Liver (tissue), 9 donors: ENCODE results near the gene SHB. TPM values are rescaled to one million over a fixed set of nuclear protein-coding genes. Genes with fewer than 3 reads are reported as not detected.

ENCODE experiments used
- DNase-seq: peaks from one replicate; pipeline ENCODE4 v3.0.0-alpha.2; 2017; ENCODE audit warnings: low spot score
- H3K27ac ChIP-seq, 2 donors: one replicate each; pipeline ENCODE4 v1.7.0; 2013; ENCODE audit warnings: inconsistent platforms in 2 of 2, low read length in 2 of 2, control low read depth in 1 of 2, low read depth in 1 of 2, mild to moderate bottlenecking in 1 of 2
- H3K27me3 ChIP-seq, 4 donors: one replicate each; pipeline versions ENCODE4 v1.6.1 to v1.7.0; 2013; ENCODE audit warnings: low read length in 3 of 4, inconsistent platforms in 1 of 4, mild to moderate bottlenecking in 1 of 4, moderate library complexity in 1 of 4; ENCODE audit not compliant: control insufficient read depth in 4 of 4, insufficient read depth in 4 of 4
- H3K36me3 ChIP-seq, 4 donors: one replicate each; pipeline versions ENCODE4 v1.6.1 to v1.7.0; 2013; ENCODE audit warnings: low read length in 3 of 4, mild to moderate bottlenecking in 3 of 4, low read depth in 1 of 4, moderate library complexity in 1 of 4; ENCODE audit not compliant: control insufficient read depth in 4 of 4, insufficient read depth in 3 of 4
- H3K4me1 ChIP-seq, 4 donors: one replicate each; pipeline versions ENCODE4 v1.6.1 to v1.7.0; 2013; ENCODE audit warnings: low read length in 3 of 4, mild to moderate bottlenecking in 3 of 4, moderate library complexity in 1 of 4; ENCODE audit not compliant: control insufficient read depth in 4 of 4, insufficient read depth in 4 of 4
- H3K4me3 ChIP-seq, 3 donors: one replicate each; pipeline versions ENCODE4 v1.6.1 to v1.7.0; 2013; ENCODE audit warnings: low read length in 3 of 3, control low read depth in 1 of 3, low read depth in 1 of 3, mild to moderate bottlenecking in 1 of 3
- H3K9ac ChIP-seq, 2 donors: one replicate each; pipeline ENCODE4 v1.7.0; 2013; ENCODE audit warnings: low read length in 2 of 2, mild to moderate bottlenecking in 2 of 2, moderate library complexity in 2 of 2, control low read depth in 1 of 2, low read depth in 1 of 2
- H3K9me3 ChIP-seq, 4 donors: one replicate each; pipeline versions ENCODE4 v1.6.1 to v1.7.0; 2013; ENCODE audit warnings: low read length in 3 of 4; ENCODE audit not compliant: control insufficient read depth in 4 of 4
- EGR1 ChIP-seq, 2 donors: IDR thresholded peaks; 2 replicates each; pipeline ENCODE4 v1.6.1; 2016 to 2018; ENCODE audit warnings: antibody characterized with exemption in 2 of 2, low read depth in 2 of 2
- FOXA1 ChIP-seq: IDR thresholded peaks from 2 replicates; pipeline ENCODE4 v1.6.1; 2016; ENCODE audit warnings: antibody characterized with exemption
- FOXA2 ChIP-seq: IDR thresholded peaks from 2 replicates; pipeline ENCODE4 v1.6.1; 2016; ENCODE audit warnings: antibody characterized with exemption
- GABPA ChIP-seq, 2 donors: IDR thresholded peaks in 1 of 2; conservative IDR thresholded peaks in 1 of 2; 2 replicates each; pipeline ENCODE4 v1.6.1; 2016; ENCODE audit warnings: antibody characterized with exemption in 2 of 2, mild to moderate bottlenecking in 1 of 2, moderate library complexity in 1 of 2
- HNF4A ChIP-seq, 2 donors: conservative IDR thresholded peaks; 2 replicates each; pipeline ENCODE4 v1.6.1; 2016; ENCODE audit warnings: antibody characterized with exemption in 2 of 2, mild to moderate bottlenecking in 2 of 2
- JUND ChIP-seq, 2 donors: IDR thresholded peaks; 2 replicates each; pipeline ENCODE4 v1.6.1; 2016; ENCODE audit warnings: antibody characterized with exemption in 2 of 2
- NR2F2 ChIP-seq: IDR thresholded peaks from 2 replicates; pipeline ENCODE4 v1.6.1; 2016; ENCODE audit warnings: antibody characterized with exemption
- RAD21 ChIP-seq, 2 donors: IDR thresholded peaks; 2 replicates each; pipeline ENCODE4 v1.6.1; 2016; ENCODE audit warnings: antibody characterized with exemption in 2 of 2, mild to moderate bottlenecking in 2 of 2
- RXRA ChIP-seq, 2 donors: IDR thresholded peaks; 2 replicates each; pipeline ENCODE4 v1.6.1; 2017 to 2018; ENCODE audit warnings: antibody characterized with exemption in 2 of 2, mild to moderate bottlenecking in 1 of 2
- SP1 ChIP-seq: IDR thresholded peaks from 2 replicates; pipeline ENCODE4 v1.6.1; 2018; ENCODE audit warnings: antibody characterized with exemption, mild to moderate bottlenecking
- TAF1 ChIP-seq: conservative IDR thresholded peaks from 2 replicates; pipeline ENCODE4 v1.6.1; 2016; ENCODE audit warnings: antibody characterized with exemption, mild to moderate bottlenecking
- YY1 ChIP-seq: IDR thresholded peaks from 2 replicates; pipeline ENCODE4 v1.6.1; 2016; ENCODE audit warnings: antibody characterized with exemption, mild to moderate bottlenecking
- WGBS: extraction: QIAGEN DNeasy Blood & Tissue Kit; methylation state at CpG from one replicate; pipeline ENCODE4 v1.1.7; 2013; 5-methylcytosine and 5-hydroxymethylcytosine counted together
- polyA plus RNA-seq, 2 donors: library from polyadenylated mRNA; stranded (reverse) in 1 of 2; unstranded in 1 of 2; fragments of 200-250 nt in 1 of 2; fragments of >200 nt in 1 of 2; fragmentation: Nextera tagmentation in 1 of 2; extraction: Ambion mirVana in 1 of 2; gene quantifications; one replicate each; pipeline versions ENCODE4 v1.2.1 to v1.2.3, GENCODE V29; 2013 to 2015
- total RNA-seq, 2 donors: library from RNA; depleted of rRNA; stranded (reverse); fragments of >200 nt; gene quantifications; one replicate each; pipeline ENCODE4 v1.2.3, GENCODE V29; 2014
- TF ChIP-seq, protein P1 (sequence below): IDR thresholded peaks from 2 replicates; pipeline ENCODE4 v1.6.1; 2016; ENCODE audit warnings: antibody characterized with exemption
- TF ChIP-seq, protein P2 (sequence below): IDR thresholded peaks from 2 replicates; pipeline ENCODE4 v1.6.1; 2016; ENCODE audit warnings: antibody characterized with exemption
- TF ChIP-seq, protein P3 (sequence below): IDR thresholded peaks from 2 replicates; pipeline ENCODE4 v1.6.1; 2016; ENCODE audit warnings: antibody characterized with exemption
- TF ChIP-seq, protein P4 (sequence below): IDR thresholded peaks from 2 replicates; pipeline ENCODE4 v1.6.1; 2016; ENCODE audit warnings: antibody characterized with exemption, mild to moderate bottlenecking
- TF ChIP-seq, protein P5 (sequence below): fragments of 150-350 bp; IDR thresholded peaks from 2 replicates; pipeline ENCODE4 v1.5.1; 2017; ENCODE audit warnings: improper control_type of control experiment, low read depth, low read length; ENCODE audit not compliant: missing input control
- donor health status: healthy.
- donor health status: healthy.
- donor health status: healthy.
- donor health status: healthy.
- donor health status: healthy.

Gene SHB
- total and polyA plus RNA-seq, 4 donors: 3.4 to 17.3 (median 7.0) TPM

DNA sequence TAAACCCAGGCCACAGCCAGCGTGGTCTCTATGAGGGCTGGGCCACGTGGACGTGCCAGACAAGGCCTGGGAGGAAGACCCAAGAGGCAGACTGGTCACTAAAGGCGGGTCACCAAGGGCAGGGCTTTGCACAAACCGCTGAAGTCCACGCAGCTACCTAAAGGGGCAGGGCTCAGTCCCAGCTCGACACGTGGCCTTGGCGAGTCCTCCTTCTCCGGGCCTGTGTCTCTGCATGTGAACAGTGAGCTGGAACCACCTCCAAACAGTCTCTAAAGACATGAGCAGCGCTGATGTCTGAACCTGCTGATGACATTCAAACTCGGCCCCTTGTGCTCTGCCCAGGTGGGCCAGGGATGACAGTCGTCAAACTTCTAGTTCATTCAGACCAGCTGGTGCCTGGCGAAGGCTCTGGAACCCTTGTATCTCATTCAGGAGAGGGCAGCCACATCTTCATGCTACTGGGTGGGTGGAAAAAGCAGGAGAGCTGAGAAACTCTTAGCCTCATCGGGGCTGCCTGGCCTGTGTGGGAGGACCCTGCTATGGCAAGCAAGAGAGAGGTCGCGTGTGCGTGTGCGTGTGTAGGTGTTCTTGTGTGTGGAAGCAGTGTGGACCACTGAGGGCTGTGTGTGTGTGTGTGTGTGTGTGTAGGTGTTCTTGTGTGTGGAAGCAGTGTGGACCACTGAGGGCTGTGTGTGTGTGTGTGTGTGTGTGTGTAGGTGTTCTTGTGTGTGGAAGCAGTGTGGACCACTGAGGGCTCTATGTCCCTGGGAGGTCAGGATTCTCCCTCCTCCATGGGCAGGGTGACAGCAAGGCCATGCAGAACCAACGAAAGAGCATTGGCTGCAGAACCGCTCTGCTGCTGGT, 151.0 kb downstream of the SHB start:
- peaks cover 0 to 6% (median 2%) of the 10 kb centered on the region in 4 donors for H3K4me1 ChIP-seq
- no peak overlapping the region for H3K27ac ChIP-seq
- H3K9me3 ChIP-seq: no peaks in the 10 kb centered on the region
- H3K9ac ChIP-seq: no peak overlapping the region
- no peaks in the 10 kb centered on the region for H3K27me3 ChIP-seq
- WGBS: 88% methylated on average over 21 of the region's 21 CpGs
- H3K4me3 ChIP-seq: no peak overlapping the region
- DNase-seq: no peak
- H3K36me3 ChIP-seq: peaks cover 0 to 21% (median 12%) of the 10 kb centered on the region in 4 donors
- TF ChIP-seq RXRA (IDR thresholded peaks at IDR 0.05) (no peak), FOXA2 (no peak), JUND (IDR thresholded peaks at IDR 0.05) (no peak), EGR1 (IDR thresholded peaks at IDR 0.05; ENCODE audit: low read depth in 2 of 2) (no peak), TAF1 (no peak), GABPA (IDR thresholded peaks at IDR 0.05 in 1 of 2, conservative IDR thresholded peaks at IDR 0.05 in 1 of 2) (no peak), HNF4A (conservative IDR thresholded peaks at IDR 0.05) (no peak), FOXA1 (no peak), YY1 (no peak), SP1 (no peak), NR2F2 (no peak), RAD21 (IDR thresholded peaks at IDR 0.05) (no peak)
- TF ChIP-seq, protein P1, sequence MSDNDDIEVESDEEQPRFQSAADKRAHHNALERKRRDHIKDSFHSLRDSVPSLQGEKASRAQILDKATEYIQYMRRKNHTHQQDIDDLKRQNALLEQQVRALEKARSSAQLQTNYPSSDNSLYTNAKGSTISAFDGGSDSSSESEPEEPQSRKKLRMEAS: no peak
- TF ChIP-seq, protein P2, sequence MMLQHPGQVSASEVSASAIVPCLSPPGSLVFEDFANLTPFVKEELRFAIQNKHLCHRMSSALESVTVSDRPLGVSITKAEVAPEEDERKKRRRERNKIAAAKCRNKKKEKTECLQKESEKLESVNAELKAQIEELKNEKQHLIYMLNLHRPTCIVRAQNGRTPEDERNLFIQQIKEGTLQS: no peak
- TF ChIP-seq, protein P3, sequence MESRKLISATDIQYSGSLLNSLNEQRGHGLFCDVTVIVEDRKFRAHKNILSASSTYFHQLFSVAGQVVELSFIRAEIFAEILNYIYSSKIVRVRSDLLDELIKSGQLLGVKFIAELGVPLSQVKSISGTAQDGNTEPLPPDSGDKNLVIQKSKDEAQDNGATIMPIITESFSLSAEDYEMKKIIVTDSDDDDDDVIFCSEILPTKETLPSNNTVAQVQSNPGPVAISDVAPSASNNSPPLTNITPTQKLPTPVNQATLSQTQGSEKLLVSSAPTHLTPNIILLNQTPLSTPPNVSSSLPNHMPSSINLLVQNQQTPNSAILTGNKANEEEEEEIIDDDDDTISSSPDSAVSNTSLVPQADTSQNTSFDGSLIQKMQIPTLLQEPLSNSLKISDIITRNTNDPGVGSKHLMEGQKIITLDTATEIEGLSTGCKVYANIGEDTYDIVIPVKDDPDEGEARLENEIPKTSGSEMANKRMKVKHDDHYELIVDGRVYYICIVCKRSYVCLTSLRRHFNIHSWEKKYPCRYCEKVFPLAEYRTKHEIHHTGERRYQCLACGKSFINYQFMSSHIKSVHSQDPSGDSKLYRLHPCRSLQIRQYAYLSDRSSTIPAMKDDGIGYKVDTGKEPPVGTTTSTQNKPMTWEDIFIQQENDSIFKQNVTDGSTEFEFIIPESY: no peak
- TF ChIP-seq, protein P4, sequence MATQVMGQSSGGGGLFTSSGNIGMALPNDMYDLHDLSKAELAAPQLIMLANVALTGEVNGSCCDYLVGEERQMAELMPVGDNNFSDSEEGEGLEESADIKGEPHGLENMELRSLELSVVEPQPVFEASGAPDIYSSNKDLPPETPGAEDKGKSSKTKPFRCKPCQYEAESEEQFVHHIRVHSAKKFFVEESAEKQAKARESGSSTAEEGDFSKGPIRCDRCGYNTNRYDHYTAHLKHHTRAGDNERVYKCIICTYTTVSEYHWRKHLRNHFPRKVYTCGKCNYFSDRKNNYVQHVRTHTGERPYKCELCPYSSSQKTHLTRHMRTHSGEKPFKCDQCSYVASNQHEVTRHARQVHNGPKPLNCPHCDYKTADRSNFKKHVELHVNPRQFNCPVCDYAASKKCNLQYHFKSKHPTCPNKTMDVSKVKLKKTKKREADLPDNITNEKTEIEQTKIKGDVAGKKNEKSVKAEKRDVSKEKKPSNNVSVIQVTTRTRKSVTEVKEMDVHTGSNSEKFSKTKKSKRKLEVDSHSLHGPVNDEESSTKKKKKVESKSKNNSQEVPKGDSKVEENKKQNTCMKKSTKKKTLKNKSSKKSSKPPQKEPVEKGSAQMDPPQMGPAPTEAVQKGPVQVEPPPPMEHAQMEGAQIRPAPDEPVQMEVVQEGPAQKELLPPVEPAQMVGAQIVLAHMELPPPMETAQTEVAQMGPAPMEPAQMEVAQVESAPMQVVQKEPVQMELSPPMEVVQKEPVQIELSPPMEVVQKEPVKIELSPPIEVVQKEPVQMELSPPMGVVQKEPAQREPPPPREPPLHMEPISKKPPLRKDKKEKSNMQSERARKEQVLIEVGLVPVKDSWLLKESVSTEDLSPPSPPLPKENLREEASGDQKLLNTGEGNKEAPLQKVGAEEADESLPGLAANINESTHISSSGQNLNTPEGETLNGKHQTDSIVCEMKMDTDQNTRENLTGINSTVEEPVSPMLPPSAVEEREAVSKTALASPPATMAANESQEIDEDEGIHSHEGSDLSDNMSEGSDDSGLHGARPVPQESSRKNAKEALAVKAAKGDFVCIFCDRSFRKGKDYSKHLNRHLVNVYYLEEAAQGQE: no peak
- TF ChIP-seq, protein P5, sequence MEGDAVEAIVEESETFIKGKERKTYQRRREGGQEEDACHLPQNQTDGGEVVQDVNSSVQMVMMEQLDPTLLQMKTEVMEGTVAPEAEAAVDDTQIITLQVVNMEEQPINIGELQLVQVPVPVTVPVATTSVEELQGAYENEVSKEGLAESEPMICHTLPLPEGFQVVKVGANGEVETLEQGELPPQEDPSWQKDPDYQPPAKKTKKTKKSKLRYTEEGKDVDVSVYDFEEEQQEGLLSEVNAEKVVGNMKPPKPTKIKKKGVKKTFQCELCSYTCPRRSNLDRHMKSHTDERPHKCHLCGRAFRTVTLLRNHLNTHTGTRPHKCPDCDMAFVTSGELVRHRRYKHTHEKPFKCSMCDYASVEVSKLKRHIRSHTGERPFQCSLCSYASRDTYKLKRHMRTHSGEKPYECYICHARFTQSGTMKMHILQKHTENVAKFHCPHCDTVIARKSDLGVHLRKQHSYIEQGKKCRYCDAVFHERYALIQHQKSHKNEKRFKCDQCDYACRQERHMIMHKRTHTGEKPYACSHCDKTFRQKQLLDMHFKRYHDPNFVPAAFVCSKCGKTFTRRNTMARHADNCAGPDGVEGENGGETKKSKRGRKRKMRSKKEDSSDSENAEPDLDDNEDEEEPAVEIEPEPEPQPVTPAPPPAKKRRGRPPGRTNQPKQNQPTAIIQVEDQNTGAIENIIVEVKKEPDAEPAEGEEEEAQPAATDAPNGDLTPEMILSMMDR: no peak
